ENCODE results near the gene SULT2B1.
"Not testable (repeated sequence)": the region's sequence is repeated elsewhere in the genome, so short reads cannot be mapped to it uniquely, and the experiment has no call there.

SULT2B1 gene

GRCh38 chr19:48551437-48552302 is at the start of gene SULT2B1:
Gene SULT2B1, plus strand, starts transcription at chr19:48552172. Its CDS starts 81 bp downstream, at chr19:48552253.
- DNase-seq (ENCODE audit: low read depth in 2 of 2): no peak

- DNase-seq (ENCODE audit: low read depth in 2 of 2): no peak
Observed at GRCh38 chr19:48502350-48503018, 49.5 kb upstream of the SULT2B1 start.

GRCh38 chr19:48506138-48506733 is 45.7 kb upstream of the SULT2B1 start:
- no peak for DNase-seq (ENCODE audit: low read depth in 2 of 2)

- no peak for DNase-seq (ENCODE audit: low read depth in 2 of 2)
Observed at GRCh38 chr19:48507911-48508439, 44.0 kb upstream of the SULT2B1 start.

GRCh38 chr19:48508729-48509411 is 43.1 kb upstream of the SULT2B1 start:
- no peak for DNase-seq (ENCODE audit: low read depth in 2 of 2)

- DNase-seq (ENCODE audit: low read depth in 2 of 2): no peak
Observed at GRCh38 chr19:48509467-48510194, 42.3 kb upstream of the SULT2B1 start.

- peak; percentile 66 to 70 for DNase-seq (ENCODE audit: low read depth in 2 of 2)
Observed at GRCh38 chr19:48510421-48511268, 41.3 kb upstream of the SULT2B1 start.

- DNase-seq (ENCODE audit: low read depth in 2 of 2): no peak
Observed at GRCh38 chr19:48511321-48511731, 40.6 kb upstream of the SULT2B1 start.

- DNase-seq (ENCODE audit: low read depth in 2 of 2): peak; percentile 64 to 66
Observed at GRCh38 chr19:48511800-48512503, 40.0 kb upstream of the SULT2B1 start, which contains the start of gene LMTK3. Gene LMTK3, minus strand, starts transcription at chr19:48511835. Its CDS starts 259 bp downstream, at chr19:48511576.

GRCh38 chr19:48512504-48513288 is 39.3 kb upstream of the SULT2B1 start:
- no peak for DNase-seq (ENCODE audit: low read depth in 2 of 2)

- DNase-seq (ENCODE audit: low read depth in 2 of 2): peak in 1 of 2 donors; percentile 66
Observed at GRCh38 chr19:48513289-48514122, 38.5 kb upstream of the SULT2B1 start.

GRCh38 chr19:48514123-48514458 is 37.9 kb upstream of the SULT2B1 start:
- DNase-seq (ENCODE audit: low read depth in 2 of 2): no peak

- DNase-seq (ENCODE audit: low read depth in 2 of 2): no peak
Observed at GRCh38 chr19:48516536-48516935, 35.4 kb upstream of the SULT2B1 start.

GRCh38 chr19:48518207-48518606 is 33.8 kb upstream of the SULT2B1 start:
- no peak for DNase-seq (ENCODE audit: low read depth in 2 of 2)

- not testable (repeated sequence) for DNase-seq (ENCODE audit: low read depth in 2 of 2)
Observed at GRCh38 chr19:48519426-48519825, 32.5 kb upstream of the SULT2B1 start.

GRCh38 chr19:48520134-48520533 is 31.8 kb upstream of the SULT2B1 start:
- DNase-seq (ENCODE audit: low read depth in 2 of 2): no peak

- no peak for DNase-seq (ENCODE audit: low read depth in 2 of 2)
Observed at GRCh38 chr19:48524221-48524620, 27.8 kb upstream of the SULT2B1 start.

- DNase-seq (ENCODE audit: low read depth in 2 of 2): no peak
Observed at GRCh38 chr19:48524732-48525131, 27.2 kb upstream of the SULT2B1 start.

All from stimulated activated CD4-positive, alpha-beta T cell treated with anti-CD3 and anti-CD28 coated beads, Interleukin-4, amount 100 ng/mL, for 48 hours (primary cell).